Vagina (tissue), 2 donors: ENCODE results near the gene SGTA. TPM values are rescaled to one million over a fixed set of nuclear protein-coding genes. Genes with fewer than 3 reads are reported as not detected.

ENCODE experiments used
- DNase-seq, 2 donors: peaks; one replicate each; pipeline ENCODE4 v3.0.0-alpha.2; 2017; ENCODE audit errors: extremely low spot score in 2 of 2
- H3K27ac ChIP-seq: fragments of 200-600 bp; sonication (generic); one replicate; pipeline ENCODE4 v1.5.1; 2019
- H3K27me3 ChIP-seq: fragments of 200-600 bp; sonication (generic); one replicate; pipeline ENCODE4 v1.5.1; 2019
- H3K36me3 ChIP-seq, 2 donors: fragments of 200-600 bp; sonication (generic); one replicate each; pipeline ENCODE4 v1.5.1; 2017 to 2019
- H3K4me1 ChIP-seq: fragments of 200-600 bp; sonication (generic); one replicate; pipeline ENCODE4 v1.5.1; 2019
- H3K4me3 ChIP-seq, 2 donors: fragments of 200-600 bp; sonication (generic); 1 replicate in 1 of 2; 2 replicates in 1 of 2; pipeline ENCODE4 v1.5.1; 2016 to 2019
- H3K9me3 ChIP-seq: fragments of 200-600 bp; sonication (generic); one replicate; pipeline ENCODE4 v1.5.1; 2019
- CTCF ChIP-seq, 3 experiments: fragments of 450-650 bp in 2 of 3; fragments of 200-600 bp in 1 of 3; sonication (generic) in 1 of 3; IDR thresholded peaks; one replicate each; pipeline ENCODE4 v1.5.1; 2017 to 2019; ENCODE audit warnings: antibody characterized with exemption in 3 of 3, mild to moderate bottlenecking in 2 of 3, moderate library complexity in 2 of 3
- POLR2A ChIP-seq, 2 donors: fragments of 450-650 bp; IDR thresholded peaks; one replicate each; pipeline ENCODE4 v1.6.1; 2017; ENCODE audit warnings: antibody characterized with exemption in 2 of 2, mild to moderate bottlenecking in 2 of 2, moderate library complexity in 2 of 2
- POLR2AphosphoS5 ChIP-seq, 2 donors: sonication (generic); formaldehyde crosslinking; IDR thresholded peaks; one replicate each; pipeline ENCODE4 v1.9.0; 2017; ENCODE audit warnings: antibody characterized with exemption in 2 of 2, mild to moderate bottlenecking in 2 of 2, low read depth in 1 of 2; ENCODE audit not compliant: insufficient read depth in 1 of 2
- intact Hi-C: fragments of 100-400 bp; cut with DNase I; formaldehyde crosslinking; loops from one replicate; pipeline ENCODE4 v1.15.1; 2023
- total RNA-seq: library from RNA; depleted of rRNA; stranded (reverse); fragments of >200 nt; gene quantifications from one replicate; pipeline ENCODE4 v1.2.3, GENCODE V29; 2016

SGTA gene
- total RNA-seq, 1 donor from 2014 or later, result 58.4 TPM

GRCh38 chr19:2791876-2792275, 8.8 kb upstream of the SGTA start:
- Histone ChIP-seq H3K9me3 (no peaks in the 10 kb centered on the region), H3K36me3 (peaks cover 0 to 23% of the 10 kb centered on the region in 2 donors), H3K4me1 (no peaks in the 10 kb centered on the region), H3K4me3 (no peak overlapping the region), H3K27me3 (no peaks in the 10 kb centered on the region), H3K27ac (no peak overlapping the region)
- intact Hi-C loops, result no loop called here
- no peak for DNase-seq
- TF ChIP-seq POLR2AphosphoS5 (IDR thresholded peaks at IDR 0.05; ENCODE audit: insufficient read depth in 1 of 2, low read depth in 1 of 2), result no peak
- no peak for TF ChIP-seq POLR2A (IDR thresholded peaks at IDR 0.05)
- no peak for TF ChIP-seq CTCF (IDR thresholded peaks at IDR 0.05)

- peaks cover 3% of the 10 kb centered on the region for H3K4me1 ChIP-seq
- TF ChIP-seq POLR2A (IDR thresholded peaks at IDR 0.05) (no peak), CTCF (IDR thresholded peaks at IDR 0.05) (no peak), POLR2AphosphoS5 (IDR thresholded peaks at IDR 0.05; ENCODE audit: insufficient read depth in 1 of 2, low read depth in 1 of 2) (no peak)
- H3K9me3 ChIP-seq, result no peaks in the 10 kb centered on the region
- peaks cover 0 to 23% of the 10 kb centered on the region in 2 donors for H3K36me3 ChIP-seq
- H3K27ac ChIP-seq, result no peak overlapping the region
- intact Hi-C loops, result no loop called here
- DNase-seq, result no peak
- H3K27me3 ChIP-seq, result no peaks in the 10 kb centered on the region
- no peak overlapping the region for H3K4me3 ChIP-seq
Observed at GRCh38 chr19:2791440-2791839, 8.4 kb upstream of the SGTA start.

DNA sequence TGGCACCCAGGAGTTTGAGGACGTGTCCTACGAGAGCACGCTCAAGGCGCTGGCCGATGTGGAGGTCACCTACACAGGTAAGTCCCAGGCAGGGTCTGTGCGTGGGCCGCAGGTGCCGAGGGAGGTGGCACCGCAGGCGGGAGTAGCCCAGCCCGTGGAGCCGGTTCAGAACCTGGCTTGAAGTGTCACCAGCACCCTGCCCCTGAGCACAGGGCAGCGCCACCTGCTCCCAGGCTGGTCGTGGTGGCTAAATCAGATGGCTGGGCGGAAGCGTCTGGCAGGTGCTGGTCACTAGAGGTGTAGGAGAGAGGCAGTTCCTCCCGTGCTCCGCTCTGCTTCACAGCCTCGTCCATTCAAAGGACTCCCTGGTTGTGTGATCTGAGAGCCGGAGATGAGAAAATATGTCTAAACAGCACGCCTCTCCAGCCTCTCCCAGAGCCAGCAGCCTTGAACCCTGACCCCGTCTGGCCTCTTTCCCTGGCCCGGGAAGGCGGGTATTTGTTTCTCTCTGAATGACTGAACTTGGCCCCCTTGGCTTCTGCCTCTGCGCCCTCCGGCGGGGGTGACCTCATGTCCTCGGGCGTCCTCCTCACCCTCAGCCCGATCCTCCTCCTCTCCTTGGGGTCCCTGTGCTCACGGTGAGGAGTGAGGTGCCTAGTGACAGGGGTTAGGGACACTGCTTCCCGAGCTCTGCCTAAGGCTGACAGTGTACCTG, 7.6 kb upstream of the SGTA start:
- Histone ChIP-seq H3K4me1 (peaks cover 11% of the 10 kb centered on the region), H3K9me3 (no peaks in the 10 kb centered on the region), H3K4me3 (no peak overlapping the region), H3K36me3 (peaks cover 0 to 23% of the 10 kb centered on the region in 2 donors), H3K27ac (no peak overlapping the region), H3K27me3 (no peaks in the 10 kb centered on the region)
- intact Hi-C loops, result no loop called here
- DNase-seq, result no peak
- TF ChIP-seq POLR2AphosphoS5 (IDR thresholded peaks at IDR 0.05; ENCODE audit: insufficient read depth in 1 of 2, low read depth in 1 of 2) (no peak), CTCF (IDR thresholded peaks at IDR 0.05) (no peak), POLR2A (IDR thresholded peaks at IDR 0.05) (no peak)

GRCh38 chr19:2790194-2790556, 7.1 kb upstream of the SGTA start:
- no peak overlapping the region for H3K4me3 ChIP-seq
- H3K36me3 ChIP-seq, result peaks cover 0 to 22% of the 10 kb centered on the region in 2 donors
- H3K27ac ChIP-seq, result no peak overlapping the region
- H3K9me3 ChIP-seq, result no peaks in the 10 kb centered on the region
- intact Hi-C loops, result no loop called here
- no peak for DNase-seq
- no peaks in the 10 kb centered on the region for H3K27me3 ChIP-seq
- TF ChIP-seq POLR2A (IDR thresholded peaks at IDR 0.05) (no peak), POLR2AphosphoS5 (IDR thresholded peaks at IDR 0.05; ENCODE audit: insufficient read depth in 1 of 2, low read depth in 1 of 2) (no peak), CTCF (IDR thresholded peaks at IDR 0.05) (no peak)
- peaks cover 12% of the 10 kb centered on the region for H3K4me1 ChIP-seq

DNA sequence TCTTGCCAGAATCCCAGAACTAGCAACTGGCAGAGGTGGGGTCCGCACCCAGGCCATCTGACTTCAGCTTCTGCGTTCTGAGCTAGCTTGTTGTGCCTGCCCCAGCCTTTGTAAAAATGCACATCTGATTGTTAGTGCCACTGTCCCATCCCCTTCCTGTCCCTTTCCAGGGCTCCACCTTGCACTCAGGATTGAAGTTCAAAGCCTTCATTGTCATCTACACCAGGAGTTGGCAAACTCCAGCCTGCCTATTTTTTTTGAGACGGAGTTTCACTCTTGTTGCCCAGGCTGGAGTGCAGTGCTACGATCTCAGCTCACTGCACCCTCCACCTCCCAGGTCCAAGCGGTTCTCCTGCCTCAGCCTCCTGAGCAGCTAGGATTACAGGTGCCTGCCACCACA, 5.2 kb upstream of the SGTA start:
- Histone ChIP-seq H3K27ac (no peak overlapping the region), H3K27me3 (no peaks in the 10 kb centered on the region), H3K4me3 (no peak overlapping the region), H3K36me3 (peaks cover 0 to 13% of the 10 kb centered on the region in 2 donors), H3K4me1 (peaks cover 28% of the 10 kb centered on the region), H3K9me3 (no peaks in the 10 kb centered on the region)
- no peak for DNase-seq
- intact Hi-C loops, result no loop called here
- TF ChIP-seq POLR2AphosphoS5 (IDR thresholded peaks at IDR 0.05; ENCODE audit: insufficient read depth in 1 of 2, low read depth in 1 of 2) (no peak), CTCF (IDR thresholded peaks at IDR 0.05) (no peak), POLR2A (IDR thresholded peaks at IDR 0.05) (no peak)
